ENCODE results near the gene DGKH. TPM values are rescaled to one million over a fixed set of nuclear protein-coding genes. Genes with fewer than 3 reads are reported as not detected.

Gene DGKH
- polyA plus RNA-seq (2012; ENCODE audit: low read depth, missing spikeins), result 2.5 TPM

- peak; percentile 37 for DNase-seq (ENCODE audit: insufficient read length, low spot score)
Observed at GRCh38 chr13:42048342-42048683, at the start of gene DGKH. DGKH (plus strand) TSS chr13:42048648; CDS start chr13:42048774, 126 bp downstream.

GRCh38 chr13:42000846-42001245 is 47.6 kb upstream of the DGKH start:
- FAIRE-seq (no peak), DNase-seq (ENCODE audit: insufficient read length, low spot score) (no peak)
- TF ChIP-seq POLR2AphosphoS5 (IDR thresholded peaks at IDR 0.05; ENCODE audit: low read depth, low read length), result no peak

More at GRCh38 chr13:42048342-42048683, at the start of gene DGKH:
- TF ChIP-seq POU2F2 (IDR thresholded peaks at IDR 0.05; ENCODE audit: low read depth, low read length) (no peak), TAF1 (IDR thresholded peaks at IDR 0.05; ENCODE audit: low read depth, low read length) (peak; percentile 20; the same call in 1 of the 2 replicates), SPI1 (IDR thresholded peaks at IDR 0.05; ENCODE audit: low read depth, low read length) (no peak)
- FAIRE-seq, result no peak

- FAIRE-seq (no peak), DNase-seq (ENCODE audit: insufficient read length, low spot score) (no peak)
- no peak for TF ChIP-seq POLR2A (IDR thresholded peaks at IDR 0.05; ENCODE audit: low read depth, low read length)
- no peak for TF ChIP-seq POU2F2 (IDR thresholded peaks at IDR 0.05; ENCODE audit: low read depth, low read length)
- no peak for TF ChIP-seq POLR2AphosphoS5 (IDR thresholded peaks at IDR 0.05; ENCODE audit: low read depth, low read length)
- TF ChIP-seq PAX5 (IDR thresholded peaks at IDR 0.05; ENCODE audit: insufficient read depth, low read length, severe bottlenecking), result no peak
- no peak for TF ChIP-seq TAF1 (IDR thresholded peaks at IDR 0.05; ENCODE audit: low read depth, low read length)
Observed at GRCh38 chr13:42001580-42001979, 46.9 kb upstream of the DGKH start.

GRCh38 chr13:42002066-42002465 is 46.4 kb upstream of the DGKH start:
- no peak for TF ChIP-seq POLR2A (IDR thresholded peaks at IDR 0.05; ENCODE audit: low read depth, low read length)
- TF ChIP-seq POU2F2 (IDR thresholded peaks at IDR 0.05; ENCODE audit: low read depth, low read length), result no peak
- no peak for TF ChIP-seq TAF1 (IDR thresholded peaks at IDR 0.05; ENCODE audit: low read depth, low read length)
- TF ChIP-seq PAX5 (IDR thresholded peaks at IDR 0.05; ENCODE audit: insufficient read depth, low read length, severe bottlenecking), result no peak
- no peak for TF ChIP-seq POLR2AphosphoS5 (IDR thresholded peaks at IDR 0.05; ENCODE audit: low read depth, low read length)
- TF ChIP-seq SPI1 (IDR thresholded peaks at IDR 0.05; ENCODE audit: low read depth, low read length), result no peak
- FAIRE-seq, result no peak

GRCh38 chr13:42007844-42008243 is 40.6 kb upstream of the DGKH start:
- no peak for DNase-seq (ENCODE audit: insufficient read length, low spot score)
- TF ChIP-seq PAX5 (IDR thresholded peaks at IDR 0.05; ENCODE audit: insufficient read depth, low read length, severe bottlenecking) (no peak), SPI1 (IDR thresholded peaks at IDR 0.05; ENCODE audit: low read depth, low read length) (no peak), POLR2A (IDR thresholded peaks at IDR 0.05; ENCODE audit: low read depth, low read length) (no peak), POLR2AphosphoS5 (IDR thresholded peaks at IDR 0.05; ENCODE audit: low read depth, low read length) (no peak), POU2F2 (IDR thresholded peaks at IDR 0.05; ENCODE audit: low read depth, low read length) (no peak), TAF1 (IDR thresholded peaks at IDR 0.05; ENCODE audit: low read depth, low read length) (no peak)
- no peak for FAIRE-seq

More at GRCh38 chr13:42002066-42002465, 46.4 kb upstream of the DGKH start:
- DNase-seq (ENCODE audit: insufficient read length, low spot score), result no peak

- no peak for FAIRE-seq
- TF ChIP-seq SPI1 (IDR thresholded peaks at IDR 0.05; ENCODE audit: low read depth, low read length) (no peak), POU2F2 (IDR thresholded peaks at IDR 0.05; ENCODE audit: low read depth, low read length) (no peak), TAF1 (IDR thresholded peaks at IDR 0.05; ENCODE audit: low read depth, low read length) (no peak), PAX5 (IDR thresholded peaks at IDR 0.05; ENCODE audit: insufficient read depth, low read length, severe bottlenecking) (no peak), POLR2AphosphoS5 (IDR thresholded peaks at IDR 0.05; ENCODE audit: low read depth, low read length) (no peak), POLR2A (IDR thresholded peaks at IDR 0.05; ENCODE audit: low read depth, low read length) (no peak)
- no peak for DNase-seq (ENCODE audit: insufficient read length, low spot score)
Observed at GRCh38 chr13:42009057-42009456, 39.4 kb upstream of the DGKH start.

- DNase-seq (ENCODE audit: insufficient read length, low spot score), result no peak
- FAIRE-seq, result no peak
- no peak for TF ChIP-seq TAF1 (IDR thresholded peaks at IDR 0.05; ENCODE audit: low read depth, low read length)
- no peak for TF ChIP-seq POLR2AphosphoS5 (IDR thresholded peaks at IDR 0.05; ENCODE audit: low read depth, low read length)
- no peak for TF ChIP-seq POU2F2 (IDR thresholded peaks at IDR 0.05; ENCODE audit: low read depth, low read length)
- no peak for TF ChIP-seq POLR2A (IDR thresholded peaks at IDR 0.05; ENCODE audit: low read depth, low read length)
- no peak for TF ChIP-seq SPI1 (IDR thresholded peaks at IDR 0.05; ENCODE audit: low read depth, low read length)
- TF ChIP-seq PAX5 (IDR thresholded peaks at IDR 0.05; ENCODE audit: insufficient read depth, low read length, severe bottlenecking), result no peak
Observed at GRCh38 chr13:42011601-42012350, 36.7 kb upstream of the DGKH start.

GRCh38 chr13:42014119-42014518 is 34.3 kb upstream of the DGKH start:
- FAIRE-seq (no peak), DNase-seq (ENCODE audit: insufficient read length, low spot score) (no peak)
- TF ChIP-seq POLR2A (IDR thresholded peaks at IDR 0.05; ENCODE audit: low read depth, low read length) (no peak), TAF1 (IDR thresholded peaks at IDR 0.05; ENCODE audit: low read depth, low read length) (no peak), SPI1 (IDR thresholded peaks at IDR 0.05; ENCODE audit: low read depth, low read length) (no peak), POU2F2 (IDR thresholded peaks at IDR 0.05; ENCODE audit: low read depth, low read length) (no peak), PAX5 (IDR thresholded peaks at IDR 0.05; ENCODE audit: insufficient read depth, low read length, severe bottlenecking) (no peak), POLR2AphosphoS5 (IDR thresholded peaks at IDR 0.05; ENCODE audit: low read depth, low read length) (no peak)

- peak; percentile 6; the same call in 1 of the 2 replicates for TF ChIP-seq SPI1 (IDR thresholded peaks at IDR 0.05; ENCODE audit: low read depth, low read length)
- no peak for TF ChIP-seq POLR2AphosphoS5 (IDR thresholded peaks at IDR 0.05; ENCODE audit: low read depth, low read length)
- DNase-seq (ENCODE audit: insufficient read length, low spot score) (no peak), FAIRE-seq (peak; percentile 9)
Observed at GRCh38 chr13:42017264-42017663, 31.2 kb upstream of the DGKH start.

- no peak for DNase-seq (ENCODE audit: insufficient read length, low spot score)
- no peak for FAIRE-seq
- no peak for TF ChIP-seq POLR2A (IDR thresholded peaks at IDR 0.05; ENCODE audit: low read depth, low read length)
- no peak for TF ChIP-seq POU2F2 (IDR thresholded peaks at IDR 0.05; ENCODE audit: low read depth, low read length)
- no peak for TF ChIP-seq POLR2AphosphoS5 (IDR thresholded peaks at IDR 0.05; ENCODE audit: low read depth, low read length)
- TF ChIP-seq TAF1 (IDR thresholded peaks at IDR 0.05; ENCODE audit: low read depth, low read length), result no peak
- TF ChIP-seq PAX5 (IDR thresholded peaks at IDR 0.05; ENCODE audit: insufficient read depth, low read length, severe bottlenecking), result no peak
- TF ChIP-seq SPI1 (IDR thresholded peaks at IDR 0.05; ENCODE audit: low read depth, low read length), result no peak
Observed at GRCh38 chr13:42021851-42022250, 26.6 kb upstream of the DGKH start.
